H1 (cell line): Measurements from ENCODE around the gene INPP4B. TPM values are rescaled to one million over a fixed set of nuclear protein-coding genes. Genes with fewer than 3 reads are reported as not detected.

Experiments
- CTCF ChIA-PET: fragments of 300-600 bp; sonication (Branson Sonifier 250); formaldehyde crosslinking; loops from one replicate; lab custom pipeline; 2021; ENCODE audit not compliant: partially characterized antibody; lab: Charles Lee
- POLR2A ChIA-PET: fragments of 300-600 bp; sonication (Branson Sonifier 250); formaldehyde crosslinking; loops from one replicate; lab custom pipeline; 2021; ENCODE audit warnings: inconsistent platforms; ENCODE audit not compliant: partially characterized antibody; lab: Charles Lee
- DNase-seq, 2 experiments: peaks; one replicate each; pipeline versions ENCODE4 v3.0.0 to v3.0.0-alpha.2; 2010 to 2022; ENCODE audit warnings: low spot score in 2 of 2, low read depth in 1 of 2, mixed read lengths in 1 of 2
- FAIRE-seq: peaks from 2 replicates; lab custom pipeline; 2011; peaks lifted over from hg19 to GRCh38; lab: Jason Lieb, UNC
- H2AFZ ChIP-seq: 2 replicates; pipeline ENCODE4 v1.8.1; 2012; ENCODE audit warnings: low read length, inconsistent platforms
- H2AK5ac ChIP-seq: 2 replicates; pipeline ENCODE4 v1.6.1; 2013; ENCODE audit warnings: low read depth, low read length
- H2BK120ac ChIP-seq: replicated peaks from 2 replicates; pipeline ENCODE3; 2013; ENCODE audit warnings: low read depth, low read length, inconsistent platforms
- H2BK12ac ChIP-seq: 2 replicates; pipeline ENCODE4 v1.6.1; 2013; ENCODE audit warnings: low read depth, low read length
- H2BK15ac ChIP-seq: 2 replicates; pipeline ENCODE4 v1.6.1; 2013; ENCODE audit warnings: low read length
- H2BK20ac ChIP-seq: 2 replicates; pipeline ENCODE4 v1.6.1; 2013; ENCODE audit warnings: low read length
- H2BK5ac ChIP-seq: 2 replicates; pipeline ENCODE4 v1.6.1; 2013; ENCODE audit warnings: low read depth, low read length
- H3K14ac ChIP-seq: 2 replicates; pipeline ENCODE4 v1.6.1; 2013; ENCODE audit warnings: inconsistent platforms; ENCODE audit not compliant: insufficient read length
- H3K18ac ChIP-seq: 2 replicates; pipeline ENCODE4 v1.6.1; 2013; ENCODE audit warnings: low read length; ENCODE audit errors: extremely low read depth
- H3K23ac ChIP-seq: 2 replicates; pipeline ENCODE4 v1.6.1; 2013; ENCODE audit warnings: inconsistent platforms; ENCODE audit not compliant: insufficient read length
- H3K23me2 ChIP-seq: 2 replicates; pipeline ENCODE4 v1.6.1; 2013; ENCODE audit warnings: low read depth, low read length
- H3K27ac ChIP-seq: 2 replicates; pipeline ENCODE4 v1.6.1; 2011; ENCODE audit warnings: low read depth, low read length, inconsistent platforms
- H3K27me3 ChIP-seq, 4 experiments: replicated peaks in 1 of 4; 1 replicate in 1 of 4; 2 replicates in 3 of 4; pipeline versions ENCODE4 v1.6.1 to v1.8.1; 2011 to 2013; ENCODE audit warnings: low read length in 3 of 4, mild to moderate bottlenecking in 3 of 4, inconsistent platforms in 2 of 4, mixed read lengths in 2 of 4, moderate library complexity in 1 of 4; ENCODE audit not compliant: control insufficient read depth in 3 of 4, insufficient read depth in 3 of 4; ENCODE audit errors: extremely low read depth in 1 of 4
- H3K36me3 ChIP-seq, 4 experiments: 2 replicates each; pipeline versions ENCODE4 v1.6.1 to v1.8.1; 2011 to 2013; ENCODE audit warnings: mild to moderate bottlenecking in 4 of 4, low read length in 3 of 4, moderate library complexity in 2 of 4, control low read depth in 1 of 4, inconsistent platforms in 1 of 4; ENCODE audit not compliant: insufficient read depth in 4 of 4, control insufficient read depth in 2 of 4
- H3K4ac ChIP-seq: replicated peaks from 2 replicates; pipeline ENCODE3; 2013; ENCODE audit warnings: low read length, low read depth, mixed read lengths, inconsistent platforms; ENCODE audit not compliant: insufficient read length
- H3K4me1 ChIP-seq, 4 experiments: replicated peaks in 1 of 4; 1 replicate in 1 of 4; 2 replicates in 3 of 4; pipeline versions ENCODE4 v1.6.1 to v1.8.1; 2011 to 2013; ENCODE audit warnings: low read length in 3 of 4, inconsistent platforms in 2 of 4, mixed read lengths in 1 of 4; ENCODE audit not compliant: insufficient read depth in 4 of 4, control insufficient read depth in 3 of 4
- H3K4me2 ChIP-seq, 2 experiments: 2 replicates each; pipeline versions ENCODE4 v1.6.1 to v1.8.1; 2011 to 2013; ENCODE audit warnings: low read depth in 2 of 2, low read length in 2 of 2, control low read depth in 1 of 2, inconsistent platforms in 1 of 2, mild to moderate bottlenecking in 1 of 2; ENCODE audit not compliant: insufficient read depth in 1 of 2
- H3K4me3 ChIP-seq, 4 experiments: fragments of 200-600, 300-600 bp in 1 of 4; sonication (generic), shearing (Covaris generic), sonication (Bioruptor Twin) in 1 of 4; 2 replicates each; pipeline versions ENCODE4 v1.5.1 to v1.8.1; 2011 to 2016; ENCODE audit warnings: low read length in 4 of 4, low read depth in 3 of 4, control low read depth in 2 of 4, inconsistent platforms in 2 of 4, mild to moderate bottlenecking in 2 of 4, mixed read lengths in 1 of 4, moderate library complexity in 1 of 4; ENCODE audit not compliant: insufficient read depth in 2 of 4; ENCODE audit errors: extremely low read depth in 1 of 4
- H3K56ac ChIP-seq: replicated peaks from 2 replicates; pipeline ENCODE3; 2013; ENCODE audit warnings: low read depth, mild to moderate bottlenecking, mixed read lengths, low read length, inconsistent platforms; ENCODE audit not compliant: insufficient read length
- H3K79me1 ChIP-seq: 2 replicates; pipeline ENCODE4 v1.6.1; 2013; ENCODE audit warnings: low read depth, low read length, control low read depth
- H3K79me2 ChIP-seq, 2 experiments: 2 replicates each; pipeline versions ENCODE4 v1.6.1 to v1.8.1; 2012 to 2013; ENCODE audit warnings: low read length in 2 of 2, mild to moderate bottlenecking in 2 of 2, inconsistent platforms in 1 of 2; ENCODE audit not compliant: insufficient read depth in 2 of 2, control insufficient read depth in 1 of 2
- H3K9ac ChIP-seq, 4 experiments: replicated peaks in 1 of 4; 1 replicate in 1 of 4; 2 replicates in 3 of 4; pipeline versions ENCODE4 v1.6.1 to v1.8.1; 2011 to 2013; ENCODE audit warnings: low read depth in 3 of 4, low read length in 3 of 4, control low read depth in 2 of 4, mild to moderate bottlenecking in 2 of 4, moderate library complexity in 2 of 4, inconsistent platforms in 1 of 4; ENCODE audit errors: extremely low read depth in 1 of 4
- H3K9me3 ChIP-seq, 2 experiments: 2 replicates each; pipeline versions ENCODE4 v1.6.1 to v1.8.1; 2012 to 2013; ENCODE audit warnings: mild to moderate bottlenecking in 2 of 2, moderate library complexity in 2 of 2, control low read depth in 1 of 2, inconsistent platforms in 1 of 2, low read depth in 1 of 2, low read length in 1 of 2, mixed read lengths in 1 of 2; ENCODE audit not compliant: insufficient read depth in 2 of 2
- H4K20me1 ChIP-seq, 2 experiments: replicated peaks in 1 of 2; 2 replicates each; pipeline versions ENCODE3 to v1.8.1; 2011 to 2013; ENCODE audit warnings: inconsistent platforms in 2 of 2, low read length in 2 of 2, mild to moderate bottlenecking in 1 of 2; ENCODE audit not compliant: insufficient read depth in 2 of 2, control insufficient read depth in 1 of 2
- H4K5ac ChIP-seq: 2 replicates; pipeline ENCODE4 v1.6.1; 2013; ENCODE audit warnings: low read length, low read depth, mixed read lengths, inconsistent platforms; ENCODE audit not compliant: insufficient read length
- H4K8ac ChIP-seq: 2 replicates; pipeline ENCODE4 v1.8.0; 2013; ENCODE audit warnings: mild to moderate bottlenecking, moderate library complexity, low read length, inconsistent platforms; ENCODE audit not compliant: insufficient read depth; ENCODE audit errors: extremely low read depth
- H4K91ac ChIP-seq: replicated peaks from 2 replicates; pipeline ENCODE3; 2013; ENCODE audit warnings: low read length, mixed read lengths, inconsistent platforms; ENCODE audit not compliant: insufficient read length
- ATF2 ChIP-seq: IDR thresholded peaks from 2 replicates; pipeline ENCODE4 v1.6.1; 2012; ENCODE audit warnings: low read length, inconsistent platforms
- CBX5 ChIP-seq: fragments of 300-800, 300-1000 bp; sonication (generic); IDR thresholded peaks from 2 replicates; pipeline ENCODE4 v1.7.1; 2016; ENCODE audit warnings: antibody characterized with exemption, low read length, low read depth
- EGR1 ChIP-seq: IDR thresholded peaks from 2 replicates; pipeline ENCODE4 v1.6.1; 2011; ENCODE audit warnings: low read depth, low read length, borderline replicate concordance
- GABPA ChIP-seq: IDR thresholded peaks from 2 replicates; pipeline ENCODE4 v1.6.1; 2011; ENCODE audit warnings: mild to moderate bottlenecking, low read length, moderate library complexity, borderline replicate concordance; ENCODE audit not compliant: insufficient read depth
- MAFK ChIP-seq: IDR thresholded peaks from 2 replicates; pipeline ENCODE4 v1.6.1; 2012; ENCODE audit warnings: low read depth, mild to moderate bottlenecking, improper control_type of control experiment, low read length
- POLR2A ChIP-seq, 2 experiments: IDR thresholded peaks; 1 replicate in 1 of 2; 2 replicates in 1 of 2; pipeline ENCODE4 v1.6.1; 2011; ENCODE audit warnings: low read depth in 2 of 2, low read length in 2 of 2, mild to moderate bottlenecking in 2 of 2; ENCODE audit errors: control extremely low read depth in 1 of 2
- POU5F1 ChIP-seq: IDR thresholded peaks from 2 replicates; pipeline ENCODE4 v1.6.1; 2011; ENCODE audit warnings: low read depth, mild to moderate bottlenecking, low read length, moderate library complexity
- RFX5 ChIP-seq: IDR thresholded peaks from 2 replicates; pipeline ENCODE4 v1.6.1; 2011; ENCODE audit warnings: low read depth, low read length, improper control_type of control experiment, borderline replicate concordance
- SAP30 ChIP-seq: fragments of 300-600 bp; sonication (generic); IDR thresholded peaks from 2 replicates; pipeline ENCODE4 v1.7.1; 2012; ENCODE audit warnings: low read length, moderate library complexity, mild to moderate bottlenecking, inconsistent platforms; ENCODE audit not compliant: insufficient read depth, insufficient replicate concordance
- SP4 ChIP-seq: IDR thresholded peaks from 2 replicates; pipeline ENCODE4 v1.6.1; 2012; ENCODE audit warnings: low read length, inconsistent platforms
- TBP ChIP-seq: IDR thresholded peaks from 2 replicates; pipeline ENCODE4 v1.6.1; 2011; ENCODE audit warnings: low read depth, low read length, improper control_type of control experiment
- WGBS, 2 experiments: shearing (Covaris generic) in 1 of 2; methylation state at CpG; one replicate each; pipeline versions ENCODE4 v1.1.6 to v1.1.7; 2013 to 2015; ENCODE audit warnings: low lambda C conversion rate in 2 of 2, mixed read lengths in 2 of 2, inconsistent platforms in 1 of 2, low coverage in 1 of 2, missing lambda C conversion rate in 1 of 2; ENCODE audit not compliant: insufficient replicate concordance in 2 of 2, insufficient coverage in 1 of 2, insufficient read length in 1 of 2; ENCODE audit errors: extremely low coverage in 1 of 2, missing lambda C conversion rate in 1 of 2; 5-methylcytosine and 5-hydroxymethylcytosine counted together
- polyA plus RNA-seq, 7 experiments: library from polyadenylated mRNA; depleted of rRNA in 3 of 7; stranded (reverse) in 5 of 7; unstranded in 2 of 7; fragments of >200 nt in 5 of 7; fragments of 200-250 nt in 2 of 7; gene quantifications; 1 replicate in 5 of 7; 2 replicates in 1 of 7; 4 replicates in 1 of 7; pipeline versions ENCODE4 v1.2.1 to v1.2.3, GENCODE V29; 2011 to 2013; ENCODE audit warnings: missing spikeins in 2 of 7, mixed read lengths in 2 of 7
- total RNA-seq: library from RNA; stranded (reverse); fragmentation: NEBNext Ultra II Directional; extraction: Animal tissue kit (Norgen Biotek cat#: 25700); gene quantifications from 2 replicates; pipeline ENCODE4 v1.2.1, GENCODE V29; 2021
- TF ChIP-seq, protein P1 (sequence below): IDR thresholded peaks from 2 replicates; pipeline ENCODE4 v1.6.1; 2012; ENCODE audit warnings: inconsistent platforms

INPP4B gene
- total and polyA plus RNA-seq, 2 of the 8 experiments (the other 6 are each of a cell fraction or from before 2014, with no cell fraction given) = 0.11 to 0.54 TPM

GRCh38 chr4:142009751-142010150 lies 836.4 kb downstream of the INPP4B start:
- Histone ChIP-seq H3K36me3 (no peaks in the 10 kb centered on the region), H4K20me1 (no peaks in the 10 kb centered on the region), H2BK12ac (no peak overlapping the region), H3K4me2 (no peak overlapping the region), H3K23ac (no peak overlapping the region), H2AK5ac (no peak overlapping the region), H2AFZ (no peak overlapping the region), H2BK15ac (no peak overlapping the region), H3K14ac (no peak overlapping the region), H3K79me2 (no peaks in the 10 kb centered on the region), H3K27ac (no peak overlapping the region), H3K4me1 (no peaks in the 10 kb centered on the region), H4K5ac (no peak overlapping the region), H2BK120ac (no peak overlapping the region), H3K4ac (no peak overlapping the region), H2BK20ac (no peak overlapping the region), H3K18ac (no peak overlapping the region), H3K79me1 (no peaks in the 10 kb centered on the region), H3K4me3 (no peak overlapping the region), H4K91ac (no peak overlapping the region), H3K56ac (no peak overlapping the region), H3K9ac (no peak overlapping the region), H3K27me3 (peaks cover 0 to 1% (median 0%) of the 10 kb centered on the region in 4 experiments; a peak in 1 of 7 replicates), H2BK5ac (no peak overlapping the region), H3K9me3 (peaks cover 5% of the 10 kb centered on the region in 2 experiments; a peak in 2 of 4 replicates), H4K8ac (no peak overlapping the region), H3K23me2 (no peaks in the 10 kb centered on the region)
- ChIA-PET POLR2A (no interaction called here), CTCF (interaction anchor here (0.6 kb wide), 1 partner anchor 16 kb away, joined by 3 read pairs; no protein-coding TSS in a partner anchor)
- WGBS, 2 experiments = 96% methylated on average over 1 of the region's 2 CpGs; no CpG with 5 or more reads in 1 of the 2 experiments
- DNase-seq = no peak
- FAIRE-seq = no peak
- TF ChIP-seq TBP = no peak
- TF ChIP-seq CBX5 = no peak
- TF ChIP-seq, protein P1, sequence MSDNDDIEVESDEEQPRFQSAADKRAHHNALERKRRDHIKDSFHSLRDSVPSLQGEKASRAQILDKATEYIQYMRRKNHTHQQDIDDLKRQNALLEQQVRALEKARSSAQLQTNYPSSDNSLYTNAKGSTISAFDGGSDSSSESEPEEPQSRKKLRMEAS = no peak
- TF ChIP-seq MAFK = no peak
- TF ChIP-seq SAP30 = no peak
- TF ChIP-seq POU5F1 = no peak
- no peak for TF ChIP-seq EGR1
- no peak for TF ChIP-seq GABPA
- no peak for TF ChIP-seq SP4
- no peak for TF ChIP-seq RFX5
- no peak for TF ChIP-seq ATF2
- no peak for TF ChIP-seq POLR2A (IDR thresholded peaks at IDR 0.05; ENCODE audit: control extremely low read depth in 1 of 2, low read depth in 2 of 2, low read length in 2 of 2)
